A549 (cell line): ENCODE data around the gene TMEM132D. TPM values are rescaled to one million over a fixed set of nuclear protein-coding genes. Genes with fewer than 3 reads are reported as not detected.

ENCODE experiments used
- ATAC-seq, 2 experiments: fragments of 200-7000 bp in 1 of 2; fragments of >200 bp in 1 of 2; cut with Nextera tagmentation in 1 of 2; cut with Tn5 transposase in 1 of 2; 3 replicates each; pipeline versions ENCODE4 v1.8.0 to v1.9.1; 2018 to 2020; ENCODE audit warnings: mild to moderate bottlenecking in 1 of 2, moderate library complexity in 1 of 2
- CTCF ChIA-PET: fragments of 300-600 bp; sonication (Branson Sonifier 250); formaldehyde crosslinking; extraction: SDS; loops from one replicate; lab custom pipeline; 2021; ENCODE audit warnings: antibody characterized with exemption, inconsistent platforms; lab: Yijun Ruan, JAX
- POLR2A ChIA-PET: fragments of 350-600 bp; formaldehyde crosslinking; extraction: SDS; loops from one replicate; lab custom pipeline; 2021; ENCODE audit warnings: antibody characterized with exemption, inconsistent platforms; lab: Yijun Ruan, JAX
- DNase-seq, 2 experiments: peaks; one replicate each; pipeline versions ENCODE4 v3.0.0 to v3.0.0-alpha.2; 2011 to 2016; ENCODE audit warnings: low read depth in 1 of 2, low spot score in 1 of 2
- FAIRE-seq: peaks from 2 replicates; lab custom pipeline; 2011; peaks lifted over from hg19 to GRCh38; lab: Jason Lieb, UNC
- H3K27ac ChIP-seq, 2 experiments: fragments of >200 bp; sonication (Bioruptor Twin); formaldehyde crosslinking; 3 replicates each; pipeline ENCODE4 v1.5.1; 2016 to 2017
- H3K4me1 ChIP-seq: fragments of >200 bp; sonication (Bioruptor Twin); formaldehyde crosslinking; 3 replicates; pipeline ENCODE4 v1.6.1; 2016
- H3K4me2 ChIP-seq: fragments of >200 bp; sonication (Bioruptor Twin); formaldehyde crosslinking; 3 replicates; pipeline ENCODE4 v1.6.1; 2016
- H3K4me3 ChIP-seq: fragments of >200 bp; sonication (Bioruptor Twin); formaldehyde crosslinking; 3 replicates; pipeline ENCODE4 v1.5.1; 2016
- H3K9me3 ChIP-seq: fragments of >200 bp; sonication (Bioruptor Twin); formaldehyde crosslinking; 3 replicates; pipeline ENCODE4 v1.6.1; 2016
- ATOH8 ChIP-seq: fragments of 250-450 bp; sonication (Bioruptor Pico); IDR thresholded peaks from 2 replicates; pipeline ENCODE4 v1.5.0; 2020; ENCODE audit warnings: low read depth, mild to moderate bottlenecking, moderate library complexity
- BCL3 ChIP-seq: fragments of >200 bp; sonication (Bioruptor Twin); formaldehyde crosslinking; IDR thresholded peaks from 3 replicates; pipeline ENCODE4 v1.6.1; 2016
- CBX2 ChIP-seq: fragments of 200-600 bp; sonication (generic); IDR thresholded peaks from 2 replicates; pipeline ENCODE4 v1.6.1; 2016; ENCODE audit warnings: low read depth, mild to moderate bottlenecking, borderline replicate concordance
- CEBPB ChIP-seq, 2 experiments: fragments of >200 bp in 1 of 2; sonication (Bioruptor Twin) in 1 of 2; formaldehyde crosslinking in 1 of 2; IDR thresholded peaks; 2 replicates each; pipeline ENCODE4 v1.6.1; 2012 to 2016
- E2F6 ChIP-seq: IDR thresholded peaks from 2 replicates; pipeline ENCODE4 v1.6.1; 2012; ENCODE audit warnings: low read depth, borderline replicate concordance
- EHF ChIP-seq: fragments of 250-450 bp; sonication (Bioruptor Pico); IDR thresholded peaks from 2 replicates; pipeline ENCODE4 v1.5.0; 2020; ENCODE audit warnings: mild to moderate bottlenecking
- EHMT2 ChIP-seq: fragments of 200-600 bp; sonication (generic); IDR thresholded peaks from 2 replicates; pipeline ENCODE4 v1.6.1; 2016; ENCODE audit warnings: antibody characterized with exemption, low read depth, mild to moderate bottlenecking, moderate library complexity
- ELK1 ChIP-seq: fragments of 150-350 bp; IDR thresholded peaks from 2 replicates; pipeline ENCODE4 v1.6.1; 2014; ENCODE audit warnings: low read depth, mild to moderate bottlenecking, low read length
- EP300 ChIP-seq, 2 experiments: fragments of >200 bp; sonication (Bioruptor Twin); formaldehyde crosslinking; IDR thresholded peaks; 2 replicates in 1 of 2; 3 replicates in 1 of 2; pipeline ENCODE4 v1.6.1; 2016 to 2017
- FOSB ChIP-seq: fragments of 250-450 bp; sonication (Bioruptor Pico); IDR thresholded peaks from 2 replicates; pipeline ENCODE4 v1.5.0; 2020; ENCODE audit warnings: mild to moderate bottlenecking, moderate library complexity
- FOSL2 ChIP-seq, 2 experiments: fragments of 450-650 bp in 1 of 2; fragments of >200 bp in 1 of 2; sonication (Bioruptor Twin) in 1 of 2; formaldehyde crosslinking; IDR thresholded peaks; 2 replicates each; pipeline versions ENCODE4 v1.5.0 to v1.6.1; 2016 to 2020; ENCODE audit warnings: mild to moderate bottlenecking in 1 of 2, moderate library complexity in 1 of 2
- JUN ChIP-seq, 2 experiments: fragments of >200 bp; sonication (Bioruptor Twin); formaldehyde crosslinking; IDR thresholded peaks; 2 replicates in 1 of 2; 3 replicates in 1 of 2; pipeline ENCODE4 v1.6.1; 2016 to 2017
- JUNB ChIP-seq: fragments of >200 bp; sonication (Bioruptor Twin); formaldehyde crosslinking; IDR thresholded peaks from 2 replicates; pipeline ENCODE4 v1.6.1; 2016
- MAX ChIP-seq: IDR thresholded peaks from 2 replicates; pipeline ENCODE4 v1.6.1; 2012
- MAZ ChIP-seq: fragments of 150-350 bp; IDR thresholded peaks from 2 replicates; pipeline ENCODE4 v1.6.1; 2014; ENCODE audit warnings: antibody characterized with exemption, low read depth, low read length, borderline replicate concordance
- MYC ChIP-seq: IDR thresholded peaks from 2 replicates; pipeline ENCODE4 v1.6.1; 2012; ENCODE audit warnings: mild to moderate bottlenecking, inconsistent platforms, low read length, improper control_type of control experiment, borderline replicate concordance
- NFE2L2 ChIP-seq: fragments of 150-350 bp; conservative IDR thresholded peaks from 2 replicates; pipeline ENCODE4 v1.6.1; 2014; ENCODE audit warnings: low read length
- PBX3 ChIP-seq: IDR thresholded peaks from 2 replicates; pipeline ENCODE4 v1.6.1; 2012
- RARB ChIP-seq: fragments of 250-450 bp; sonication (Bioruptor Pico); IDR thresholded peaks from 2 replicates; pipeline ENCODE4 v1.8.0; 2021; ENCODE audit warnings: mild to moderate bottlenecking, moderate library complexity
- RCOR1 ChIP-seq: fragments of 150-350 bp; IDR thresholded peaks from 2 replicates; pipeline ENCODE4 v1.6.1; 2014; ENCODE audit warnings: antibody characterized with exemption, low read length, low read depth
- REST ChIP-seq: fragments of 200-600 bp; sonication (generic); IDR thresholded peaks from 2 replicates; pipeline ENCODE4 v1.6.1; 2016; ENCODE audit warnings: antibody characterized with exemption, mild to moderate bottlenecking, moderate library complexity
- RFX5 ChIP-seq: fragments of 450-650 bp; IDR thresholded peaks from 2 replicates; pipeline ENCODE4 v1.7.1; 2014; ENCODE audit warnings: antibody characterized with exemption, mild to moderate bottlenecking, moderate library complexity
- RNF2 ChIP-seq: fragments of 200-600 bp; sonication (generic); IDR thresholded peaks from 2 replicates; pipeline ENCODE4 v1.6.1; 2016; ENCODE audit warnings: low read depth, mild to moderate bottlenecking, antibody characterized with exemption, moderate library complexity, borderline replicate concordance
- SMC3 ChIP-seq: fragments of >200 bp; sonication (Bioruptor Twin); formaldehyde crosslinking; IDR thresholded peaks from 3 replicates; pipeline ENCODE4 v1.6.1; 2018; ENCODE audit warnings: inconsistent platforms
- USF2 ChIP-seq: fragments of 450-650 bp; IDR thresholded peaks from 2 replicates; pipeline ENCODE4 v1.6.1; 2014; ENCODE audit warnings: antibody characterized with exemption
- ZC3H11A ChIP-seq: fragments of 450-650 bp; IDR thresholded peaks from 2 replicates; pipeline ENCODE4 v1.6.1; 2014; ENCODE audit warnings: antibody characterized with exemption, mild to moderate bottlenecking
- ZSCAN20 ChIP-seq: fragments of 250-450 bp; sonication (Bioruptor Pico); IDR thresholded peaks from 2 replicates; pipeline ENCODE4 v1.8.0; 2022; ENCODE audit warnings: mild to moderate bottlenecking, moderate library complexity
- WGBS: methylation state at CpG from one replicate; pipeline ENCODE4 v1.1.6; 2017; ENCODE audit errors: missing lambda C conversion rate; 5-methylcytosine and 5-hydroxymethylcytosine counted together
- polyA plus RNA-seq, 4 experiments: library from polyadenylated mRNA; depleted of rRNA in 3 of 4; stranded (reverse); fragments of >200 nt; fragmentation: RNase III in 1 of 4; extraction: RNeasy Plus Mini Kit Qiagen cat#74134 plus additional on column Dnase treatment in 1 of 4; gene quantifications; 2 replicates in 3 of 4; 3 replicates in 1 of 4; pipeline ENCODE4 v1.2.3, GENCODE V29; 2011 to 2017

The TMEM132D gene
- polyA plus RNA-seq, 2 of the 4 experiments (the other 2 are of a cell fraction), result not detected

- WGBS, result 6% methylated on average over 5 of the region's 5 CpGs
- no peak for DNase-seq
- no peak for FAIRE-seq
- H3K9me3 ChIP-seq, result no peaks in the 10 kb centered on the region
- no peak overlapping the region for H3K27ac ChIP-seq
- TF ChIP-seq RFX5 (no peak), PBX3 (no peak), FOSL2 (IDR thresholded peaks at IDR 0.05) (no peak), FOSL2 (CRISPR knock-in tag; IDR thresholded peaks at IDR 0.05) (no peak), FOSB (CRISPR knock-in tag) (no peak), RCOR1 (no peak), SMC3 (no peak), JUN (IDR thresholded peaks at IDR 0.05) (no peak), RARB (CRISPR knock-in tag) (no peak), EHF (CRISPR knock-in tag) (no peak), NFE2L2 (no peak), REST (no peak), RNF2 (no peak), BCL3 (no peak), CEBPB (IDR thresholded peaks at IDR 0.05) (no peak), MAX (no peak)
- H3K4me3 ChIP-seq, result no peak overlapping the region
- POLR2A ChIA-PET, result no interaction called here
- no peaks in the 10 kb centered on the region for H3K4me1 ChIP-seq
- H3K4me2 ChIP-seq, result no peak overlapping the region
- ATAC-seq, result no peak
- CTCF ChIA-PET, result no interaction called here
Measured at GRCh38 chr12:129079719-129080118, 824.1 kb downstream of the TMEM132D start.

GRCh38 chr12:129076441-129077320, 827.1 kb downstream of the TMEM132D start:
- ATAC-seq (no peak), DNase-seq (no peak), FAIRE-seq (no peak)
- Histone ChIP-seq H3K9me3 (no peaks in the 10 kb centered on the region), H3K27ac (no peak overlapping the region), H3K4me1 (no peaks in the 10 kb centered on the region), H3K4me3 (no peak overlapping the region), H3K4me2 (no peak overlapping the region)
- CTCF ChIA-PET, result no interaction called here
- POLR2A ChIA-PET, result no interaction called here
- 14% methylated on average over 13 of the region's 13 CpGs for WGBS
- TF ChIP-seq MAZ (no peak), EHMT2 (no peak), USF2 (no peak), E2F6 (no peak), FOSB (CRISPR knock-in tag) (no peak), ZSCAN20 (CRISPR knock-in tag) (no peak), ATOH8 (CRISPR knock-in tag) (no peak), EP300 (IDR thresholded peaks at IDR 0.05) (no peak), CBX2 (no peak), ELK1 (no peak), JUNB (no peak), ZC3H11A (no peak), JUN (IDR thresholded peaks at IDR 0.05) (no peak), MYC (no peak)
